Large intestine (tissue), 3 donors: Measurements from ENCODE around the gene ERC2. TPM values are rescaled to one million over a fixed set of nuclear protein-coding genes. Genes with fewer than 3 reads are reported as not detected.

Experiments
- DNase-seq, 2 donors: peaks; one replicate each; pipeline versions ENCODE4 v3.0.0 to v3.0.0-alpha.2; 2013
- H3K27ac ChIP-seq: one replicate; pipeline ENCODE4 v1.5.1; 2013; ENCODE audit warnings: low read length
- H3K27me3 ChIP-seq: 2 replicates; pipeline ENCODE4 v1.6.1; 2013; ENCODE audit warnings: low read length; ENCODE audit not compliant: control insufficient read depth, insufficient read depth
- H3K36me3 ChIP-seq: 2 replicates; pipeline ENCODE4 v1.6.1; 2013; ENCODE audit warnings: low read length; ENCODE audit not compliant: control insufficient read depth, insufficient read depth
- H3K4me1 ChIP-seq: one replicate; pipeline ENCODE4 v1.6.1; 2013; ENCODE audit warnings: low read length; ENCODE audit not compliant: control insufficient read depth, insufficient read depth
- H3K4me3 ChIP-seq: one replicate; pipeline ENCODE4 v1.5.1; 2013; ENCODE audit warnings: low read length
- H3K9me3 ChIP-seq: one replicate; pipeline ENCODE4 v1.6.1; 2013; ENCODE audit warnings: mild to moderate bottlenecking, low read depth, low read length, moderate library complexity; ENCODE audit not compliant: control insufficient read depth
- WGBS: methylation state at CpG from one replicate; pipeline ENCODE4 v1.1.5; 2013; ENCODE audit warnings: low lambda C conversion rate; ENCODE audit not compliant: insufficient coverage; 5-methylcytosine and 5-hydroxymethylcytosine counted together
- polyA plus RNA-seq: library from polyadenylated mRNA; unstranded; fragments of 120-200 nt; gene quantifications from one replicate; pipeline ENCODE4 v1.2.1, GENCODE V29; 2013

ERC2 gene
- polyA plus RNA-seq, 1 donor = 2.4 TPM

GRCh38 chr3:55819005-55819404 is 649.3 kb downstream of the ERC2 start:
- H3K4me1 ChIP-seq = no peaks in the 10 kb centered on the region
- no peaks in the 10 kb centered on the region for H3K27me3 ChIP-seq
- no peaks in the 10 kb centered on the region for H3K9me3 ChIP-seq
- 80% methylated on average over 1 of the region's 6 CpGs for WGBS
- H3K27ac ChIP-seq = no peak overlapping the region
- no peak for DNase-seq
- H3K4me3 ChIP-seq = no peak overlapping the region
- no peaks in the 10 kb centered on the region for H3K36me3 ChIP-seq

GRCh38 chr3:55818485-55818884 is 649.8 kb downstream of the ERC2 start:
- H3K27ac ChIP-seq = no peak overlapping the region
- no peaks in the 10 kb centered on the region for H3K36me3 ChIP-seq
- no peak for DNase-seq
- no peak overlapping the region for H3K4me3 ChIP-seq
- H3K27me3 ChIP-seq = no peaks in the 10 kb centered on the region
- no peaks in the 10 kb centered on the region for H3K9me3 ChIP-seq
- no peaks in the 10 kb centered on the region for H3K4me1 ChIP-seq
- WGBS = 100% methylated on average over 1 of the region's 2 CpGs

GRCh38 chr3:55816794-55817576 is 651.3 kb downstream of the ERC2 start:
- no peak overlapping the region for H3K4me3 ChIP-seq
- DNase-seq = no peak
- no peaks in the 10 kb centered on the region for H3K4me1 ChIP-seq
- H3K27me3 ChIP-seq = no peaks in the 10 kb centered on the region
- 100% methylated on average over 1 of the region's 8 CpGs for WGBS
- H3K27ac ChIP-seq = no peak overlapping the region
- H3K9me3 ChIP-seq = no peaks in the 10 kb centered on the region
- no peaks in the 10 kb centered on the region for H3K36me3 ChIP-seq

- no peak overlapping the region for H3K27ac ChIP-seq
- H3K9me3 ChIP-seq = no peaks in the 10 kb centered on the region
- WGBS = no CpG with 5 or more reads among the region's 6 CpGs
- DNase-seq = no peak
- H3K4me1 ChIP-seq = no peaks in the 10 kb centered on the region
- H3K27me3 ChIP-seq = no peaks in the 10 kb centered on the region
- H3K4me3 ChIP-seq = no peak overlapping the region
- H3K36me3 ChIP-seq = no peaks in the 10 kb centered on the region
Observed at GRCh38 chr3:55815262-55815661, 653.0 kb downstream of the ERC2 start.

GRCh38 chr3:55813268-55814097 is 654.8 kb downstream of the ERC2 start:
- no peak overlapping the region for H3K4me3 ChIP-seq
- H3K4me1 ChIP-seq = no peaks in the 10 kb centered on the region
- no peaks in the 10 kb centered on the region for H3K9me3 ChIP-seq
- 60% methylated on average over 1 of the region's 3 CpGs for WGBS
- no peak for DNase-seq
- no peaks in the 10 kb centered on the region for H3K36me3 ChIP-seq
- H3K27ac ChIP-seq = no peak overlapping the region
- no peaks in the 10 kb centered on the region for H3K27me3 ChIP-seq

GRCh38 chr3:55812394-55813013 is 655.8 kb downstream of the ERC2 start:
- Histone ChIP-seq H3K9me3 (no peaks in the 10 kb centered on the region), H3K36me3 (no peaks in the 10 kb centered on the region), H3K27me3 (no peaks in the 10 kb centered on the region), H3K4me1 (no peaks in the 10 kb centered on the region), H3K4me3 (no peak overlapping the region), H3K27ac (no peak overlapping the region)
- DNase-seq = no peak
- WGBS = 100% methylated on average over 1 of the region's 5 CpGs

GRCh38 chr3:55807210-55807609 is 661.1 kb downstream of the ERC2 start:
- Histone ChIP-seq H3K27ac (no peak overlapping the region), H3K27me3 (no peaks in the 10 kb centered on the region), H3K36me3 (no peaks in the 10 kb centered on the region), H3K9me3 (no peaks in the 10 kb centered on the region), H3K4me3 (no peak overlapping the region), H3K4me1 (no peaks in the 10 kb centered on the region)
- no peak for DNase-seq
- 83% methylated on average over 1 of the region's 1 CpG for WGBS

- DNase-seq = no peak
- H3K27me3 ChIP-seq = no peaks in the 10 kb centered on the region
- H3K9me3 ChIP-seq = no peaks in the 10 kb centered on the region
- no peaks in the 10 kb centered on the region for H3K4me1 ChIP-seq
- H3K36me3 ChIP-seq = no peaks in the 10 kb centered on the region
- H3K4me3 ChIP-seq = no peak overlapping the region
- WGBS = 60% methylated on average over 1 of the region's 2 CpGs
- H3K27ac ChIP-seq = no peak overlapping the region
Observed at GRCh38 chr3:55805169-55805568, 663.1 kb downstream of the ERC2 start.

GRCh38 chr3:55804170-55805095 is 663.8 kb downstream of the ERC2 start:
- DNase-seq = no peak
- 100% methylated on average over 3 of the region's 7 CpGs for WGBS
- H3K9me3 ChIP-seq = no peaks in the 10 kb centered on the region
- no peaks in the 10 kb centered on the region for H3K4me1 ChIP-seq
- H3K27ac ChIP-seq = no peak overlapping the region
- H3K36me3 ChIP-seq = no peaks in the 10 kb centered on the region
- H3K27me3 ChIP-seq = no peaks in the 10 kb centered on the region
- H3K4me3 ChIP-seq = no peak overlapping the region

- no peak overlapping the region for H3K27ac ChIP-seq
- no CpG with 5 or more reads among the region's 4 CpGs for WGBS
- no peaks in the 10 kb centered on the region for H3K4me1 ChIP-seq
Observed at GRCh38 chr3:55802816-55803215, 665.5 kb downstream of the ERC2 start.

More at GRCh38 chr3:55802816-55803215, 665.5 kb downstream of the ERC2 start:
- no peaks in the 10 kb centered on the region for H3K36me3 ChIP-seq
- DNase-seq = no peak
- H3K27me3 ChIP-seq = no peaks in the 10 kb centered on the region
- H3K4me3 ChIP-seq = no peak overlapping the region
- H3K9me3 ChIP-seq = no peaks in the 10 kb centered on the region
